Skeletal muscle cell (primary cell): Measurements from ENCODE around the gene JPH4.
A peak's percentile ranks its signal among the peaks of the same experiment; 100 is the strongest.

Experiments used
- DNase-seq: peaks from one replicate; pipeline ENCODE4 v3.0.0-alpha.2; 2010; ENCODE audit warnings: low read depth
- H3K4me3 ChIP-seq: 2 replicates; pipeline ENCODE4 v1.5.1; 2011; ENCODE audit warnings: low read depth, mild to moderate bottlenecking, control low read depth, low read length, moderate library complexity

Gene JPH4

GRCh38 chr14:23582906-23583760 lies 4.5 kb upstream of the JPH4 start:
- DNase-seq = no peak
- H3K4me3 ChIP-seq = no peak overlapping the region

GRCh38 chr14:23580948-23581281 lies 2.3 kb upstream of the JPH4 start:
- no peak overlapping the region for H3K4me3 ChIP-seq
- no peak for DNase-seq

- DNase-seq = no peak
- no peak overlapping the region for H3K4me3 ChIP-seq
Observed at GRCh38 chr14:23580152-23580926, 1.7 kb upstream of the JPH4 start.

GRCh38 chr14:23579739-23580138 lies 1.1 kb upstream of the JPH4 start:
- no peak overlapping the region for H3K4me3 ChIP-seq
- no peak for DNase-seq

GRCh38 chr14:23579311-23579630 lies 681 bp upstream of the JPH4 start:
- no peak overlapping the region for H3K4me3 ChIP-seq
- no peak for DNase-seq

- H3K4me3 ChIP-seq = no peak overlapping the region
- DNase-seq = no peak
Observed at GRCh38 chr14:23577710-23578392, 739 bp downstream of the JPH4 start.

- no peak overlapping the region for H3K4me3 ChIP-seq
- DNase-seq = no peak
Observed at GRCh38 chr14:23577004-23577681, 1.4 kb downstream of the JPH4 start.

- no peak overlapping the region for H3K4me3 ChIP-seq
- no peak for DNase-seq
Observed at GRCh38 chr14:23573384-23574015, 5.1 kb downstream of the JPH4 start.

- DNase-seq = no peak
Observed at GRCh38 chr14:23572836-23573235, 5.8 kb downstream of the JPH4 start.

GRCh38 chr14:23572524-23572828 lies 6.1 kb downstream of the JPH4 start:
- DNase-seq = no peak
- H3K4me3 ChIP-seq = no peak overlapping the region

More at GRCh38 chr14:23572836-23573235, 5.8 kb downstream of the JPH4 start:
- H3K4me3 ChIP-seq = no peak overlapping the region

GRCh38 chr14:23571701-23572523 lies 6.7 kb downstream of the JPH4 start:
- H3K4me3 ChIP-seq = no peak overlapping the region
- no peak for DNase-seq

GRCh38 chr14:23570806-23571483 lies 7.6 kb downstream of the JPH4 start:
- no peak overlapping the region for H3K4me3 ChIP-seq
- no peak for DNase-seq

- no peak for DNase-seq
- H3K4me3 ChIP-seq = no peak overlapping the region
Observed at GRCh38 chr14:23569443-23570151, 9.0 kb downstream of the JPH4 start.

- no peak for DNase-seq
- H3K4me3 ChIP-seq = no peak overlapping the region
Observed at GRCh38 chr14:23568600-23569331, 9.8 kb downstream of the JPH4 start.

- peak overlapping the region; percentile 59 for H3K4me3 ChIP-seq
Observed at GRCh38 chr14:23568021-23568599, 10.5 kb downstream of the JPH4 start.

GRCh38 chr14:23567186-23568020 lies 11.2 kb downstream of the JPH4 start, which contains the start of gene AP1G2:
AP1G2 (minus strand) TSS chr14:23567791; CDS start chr14:23567314, 477 bp downstream.
- DNase-seq = peak; percentile 16
- H3K4me3 ChIP-seq = peak within 1 kb of the TSS; percentile 59

More at GRCh38 chr14:23568021-23568599, 10.5 kb downstream of the JPH4 start:
- DNase-seq = no peak
